ENCODE measurements around the gene MDK. TPM values are rescaled to one million over a fixed set of nuclear protein-coding genes. Genes with fewer than 3 reads are reported as not detected.
A peak's percentile ranks its signal among the peaks of the same experiment; 100 is the strongest.

Gene MDK
- total and polyA plus RNA-seq, 2 experiments from 2014 or later: 388 to 477 TPM

- TF ChIP-seq CTCF (conservative IDR thresholded peaks at IDR 0.05; ENCODE audit: low read depth in 2 of 2): no peak
These were observed 40.0 kb upstream of the MDK start (continued) for GRCh38 chr11:46341454-46341853.

GRCh38 chr11:46342239-46342638 is 39.2 kb upstream of the MDK start:
- Histone ChIP-seq H3K27me3 (ENCODE audit: insufficient read depth) (peaks cover 7% of the 10 kb centered on the region; the same call in 1 of the 2 replicates), H3K4me3 (0 out of 2 replicates have a peak overlapping the region, but pooled peaks have one; percentile 13), H2AFZ (peak overlapping the region; percentile 45; the same call in 1 of the 2 replicates), H3K36me3 (ENCODE audit: insufficient read depth) (no peaks in the 10 kb centered on the region), H4K20me1 (replicated peaks; ENCODE audit: insufficient read depth) (no peaks in the 10 kb centered on the region), H3K79me2 (replicated peaks; ENCODE audit: insufficient read depth) (no peaks in the 10 kb centered on the region), H3K9me2 (ENCODE audit: insufficient read depth) (no peaks in the 10 kb centered on the region), H3K4me1 (ENCODE audit: insufficient read depth) (peaks cover 91% of the 10 kb centered on the region), H3K27ac (ENCODE audit: low read depth) (peak overlapping the region; percentile 84), H3K4me2 (peak overlapping the region; percentile 76), H3F3A (replicated peaks; ENCODE audit: low read depth) (peaks cover 21% of the 10 kb centered on the region)
- Mint-ChIP-seq H3K4me3 (no peak overlapping the region), H3K9me3 (no peaks in the 10 kb centered on the region; the same call in 2 of the 3 replicates), H3K36me3 (ENCODE audit: low read depth) (no peaks in the 10 kb centered on the region; the same call in 2 of the 3 replicates), H3K4me1 (peaks cover 91% of the 10 kb centered on the region), H3K27ac (peak overlapping the region; percentile 46; the same call in 1 of the 2 replicates), H3K27me3 (ENCODE audit: insufficient read depth, low read depth, poor library complexity) (peaks cover 31% of the 10 kb centered on the region)
- no peak for ATAC-seq
- DNase-seq (ENCODE audit: low spot score): peak; percentile 69
- TF ChIP-seq CREB1 (CRISPR knock-in tag; IDR thresholded peaks at IDR 0.05; ENCODE audit: low read depth): no peak
- TF ChIP-seq POLR2AphosphoS5 (IDR thresholded peaks at IDR 0.05; ENCODE audit: low read depth): no peak
- TF ChIP-seq ZNF114 (CRISPR knock-in tag; IDR thresholded peaks at IDR 0.05): no peak
- TF ChIP-seq ZNF331 (CRISPR knock-in tag; IDR thresholded peaks at IDR 0.05; ENCODE audit: low read depth): no peak
- no peak for TF ChIP-seq REST (IDR thresholded peaks at IDR 0.05; ENCODE audit: unreplicated experiment)
- no peak for TF ChIP-seq JUNB (IDR thresholded peaks at IDR 0.05; ENCODE audit: unreplicated experiment)
- TF ChIP-seq NANOG (IDR thresholded peaks at IDR 0.05; ENCODE audit: borderline replicate concordance): no peak
- TF ChIP-seq ZNF462 (CRISPR knock-in tag; IDR thresholded peaks at IDR 0.05): no peak
- TF ChIP-seq STAT1 (IDR thresholded peaks at IDR 0.05; ENCODE audit: unreplicated experiment): no peak
- no peak for TF ChIP-seq EZH2phosphoT487 (IDR thresholded peaks at IDR 0.05; ENCODE audit: unreplicated experiment)
- no peak for TF ChIP-seq EZH2 (IDR thresholded peaks at IDR 0.05; ENCODE audit: low read depth, unreplicated experiment)
- no peak for TF ChIP-seq ETS1 (IDR thresholded peaks at IDR 0.05)

All from GM23338 (cell line).